Activated CD4-positive, CD25-positive, alpha-beta regulatory T cell treated with anti-CD3 and anti-CD28 coated beads, Interleukin-2, amount 50 U/mL, for 72 hours (primary cell): Measurements from ENCODE around the gene TRPV2.

Experiments used
- DNase-seq: peaks from one replicate; pipeline ENCODE4 v3.0.0; 2021

Gene TRPV2

DNA sequence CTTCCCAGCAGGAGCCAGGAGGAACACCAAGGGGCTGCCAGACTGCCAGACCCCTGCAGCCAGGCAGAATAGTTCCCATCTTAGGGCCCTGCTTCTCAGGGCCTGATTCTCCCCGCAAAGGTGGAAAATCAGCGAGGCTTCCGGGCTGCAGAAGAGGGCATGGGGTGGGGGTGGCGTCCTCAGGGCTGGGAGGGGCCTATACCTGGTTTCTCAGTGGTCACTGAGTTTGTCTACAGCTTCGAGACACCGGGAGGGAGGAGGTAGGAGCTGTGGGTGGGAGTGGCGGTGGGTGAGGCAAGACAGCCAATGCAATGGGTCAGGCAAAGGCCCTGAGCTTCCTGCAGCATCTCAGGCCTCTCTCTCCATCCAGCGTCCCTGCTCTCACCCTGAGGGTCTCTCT, 62.3 kb downstream of the TRPV2 start:
- no peak for DNase-seq

DNA sequence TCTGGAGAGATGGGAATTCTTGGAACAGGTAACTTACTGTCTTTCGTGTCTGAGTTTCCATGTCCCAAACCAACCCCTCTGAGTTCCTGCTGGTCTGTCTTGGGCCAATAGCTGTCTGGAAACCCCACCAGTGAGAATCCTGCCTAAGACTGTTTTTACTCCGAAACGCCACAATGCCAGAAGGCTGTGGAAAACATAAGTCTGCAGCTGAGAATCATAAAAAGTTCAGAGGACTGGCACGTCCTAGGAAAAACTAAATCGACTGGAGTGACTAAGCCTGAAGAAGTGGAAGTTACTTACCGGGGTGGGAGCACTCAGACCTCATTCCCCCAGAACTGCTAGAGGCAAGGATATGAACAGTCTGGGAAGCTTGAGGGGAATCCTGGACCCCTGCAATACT, 63.3 kb downstream of the TRPV2 start:
- DNase-seq = no peak

- no peak for DNase-seq
These were observed 63.9 kb downstream of the TRPV2 start for GRCh38 chr17:16479264-16479663.

DNA sequence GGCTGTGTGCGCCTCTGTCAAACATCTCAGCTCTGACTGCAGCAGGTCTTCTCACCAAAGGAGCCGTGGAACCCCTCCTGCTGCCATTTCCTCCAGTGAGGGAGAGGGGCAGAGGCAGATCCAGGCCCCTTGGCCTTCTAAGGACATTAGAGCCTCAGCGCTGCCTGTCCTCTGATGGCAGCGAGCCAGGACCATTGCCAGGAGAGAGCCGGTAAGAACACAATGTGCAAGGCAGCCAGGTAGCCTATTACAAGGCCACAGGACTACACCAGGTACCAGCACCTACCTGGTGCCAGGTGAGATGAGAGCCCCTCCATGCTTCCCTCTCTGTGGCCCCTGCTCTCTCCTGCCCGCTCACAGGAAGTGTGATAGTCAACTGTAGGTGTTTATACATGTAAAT, 65.6 kb downstream of the TRPV2 start:
- DNase-seq = no peak

DNA sequence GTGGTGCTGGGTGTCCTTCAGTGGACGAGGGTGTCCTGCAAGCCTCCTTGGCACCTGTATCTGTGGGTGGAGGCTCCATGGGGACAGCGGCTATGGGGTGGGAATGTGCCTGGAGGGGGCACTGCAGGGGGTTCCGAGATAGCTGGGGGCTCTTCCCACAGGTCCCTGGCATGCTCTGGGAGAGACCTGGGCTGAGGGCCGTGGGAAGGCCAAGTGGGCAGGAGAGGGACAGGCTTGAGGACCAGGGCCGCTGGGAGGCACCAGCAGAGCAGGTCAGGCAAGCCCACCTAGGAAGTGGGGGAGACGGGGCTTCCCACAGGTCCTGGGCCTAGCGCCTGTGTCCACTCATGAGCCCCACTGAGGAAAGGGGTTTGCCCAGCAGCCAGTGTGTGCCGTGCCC, 66.9 kb downstream of the TRPV2 start:
- DNase-seq = no peak

DNA sequence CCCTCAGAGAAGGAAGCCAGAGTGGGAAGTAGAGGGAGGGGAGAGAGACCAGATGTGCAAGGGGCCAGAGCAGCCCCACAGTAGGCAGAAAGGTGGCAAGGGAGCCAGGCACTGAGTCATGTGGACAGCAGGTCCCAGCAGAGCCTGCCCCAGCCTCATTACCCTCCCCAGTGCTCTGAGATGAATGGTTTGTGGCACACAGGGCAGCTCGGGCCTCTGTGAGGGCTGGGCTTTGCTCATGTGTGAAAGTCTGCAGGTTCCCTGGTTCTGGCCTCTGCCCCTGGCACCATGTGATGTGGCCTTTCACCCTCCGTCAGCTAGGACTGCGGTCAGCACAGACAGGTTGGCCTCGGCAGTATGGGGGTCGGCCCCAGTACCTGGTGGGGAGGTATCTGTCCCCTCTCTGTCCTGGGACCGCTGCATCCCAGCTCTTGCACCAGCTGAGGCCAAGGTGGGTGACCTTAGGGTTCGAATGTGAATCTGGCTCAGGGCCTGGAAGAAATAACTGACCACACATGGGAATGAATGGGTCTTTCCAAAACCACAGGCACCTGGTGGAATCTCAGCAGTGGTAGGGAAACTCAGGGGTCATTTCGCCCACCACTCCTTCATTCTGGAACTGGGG, 67.8 kb downstream of the TRPV2 start:
- DNase-seq = no peak

GRCh38 chr17:16484445-16485175, 69.2 kb downstream of the TRPV2 start:
- no peak for DNase-seq
